ENCODE data around the gene MAST3.

The MAST3 gene

DNA sequence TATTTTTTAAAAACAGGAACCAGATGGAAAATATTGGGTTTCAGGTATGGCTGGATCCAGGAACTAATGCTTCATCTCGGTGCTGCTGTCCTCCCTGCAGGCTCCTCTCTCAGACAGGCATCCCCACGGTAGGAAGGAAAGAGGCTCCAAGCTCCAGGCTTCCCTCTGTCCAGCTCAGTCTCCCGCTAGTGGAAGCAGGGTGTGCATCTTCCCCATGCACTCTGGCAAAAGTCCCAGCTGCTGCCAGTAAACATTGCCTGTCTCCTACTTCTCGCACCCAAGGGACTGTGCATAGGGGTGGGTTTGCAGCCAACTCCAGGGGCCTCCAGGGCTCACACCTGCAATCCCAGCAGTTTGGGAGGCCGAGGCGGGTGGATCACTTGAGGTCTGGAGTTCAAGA lies 40.0 kb upstream of the MAST3 start:
- no peak overlapping the region for H3K4me3 ChIP-seq (ENCODE audit: low read depth, low read length)
- no peak for DNase-seq (ENCODE audit: low read depth)
- TF ChIP-seq MYC (IDR thresholded peaks at IDR 0.05; ENCODE audit: low read depth, low read length) = no peak
- TF ChIP-seq, protein P1, sequence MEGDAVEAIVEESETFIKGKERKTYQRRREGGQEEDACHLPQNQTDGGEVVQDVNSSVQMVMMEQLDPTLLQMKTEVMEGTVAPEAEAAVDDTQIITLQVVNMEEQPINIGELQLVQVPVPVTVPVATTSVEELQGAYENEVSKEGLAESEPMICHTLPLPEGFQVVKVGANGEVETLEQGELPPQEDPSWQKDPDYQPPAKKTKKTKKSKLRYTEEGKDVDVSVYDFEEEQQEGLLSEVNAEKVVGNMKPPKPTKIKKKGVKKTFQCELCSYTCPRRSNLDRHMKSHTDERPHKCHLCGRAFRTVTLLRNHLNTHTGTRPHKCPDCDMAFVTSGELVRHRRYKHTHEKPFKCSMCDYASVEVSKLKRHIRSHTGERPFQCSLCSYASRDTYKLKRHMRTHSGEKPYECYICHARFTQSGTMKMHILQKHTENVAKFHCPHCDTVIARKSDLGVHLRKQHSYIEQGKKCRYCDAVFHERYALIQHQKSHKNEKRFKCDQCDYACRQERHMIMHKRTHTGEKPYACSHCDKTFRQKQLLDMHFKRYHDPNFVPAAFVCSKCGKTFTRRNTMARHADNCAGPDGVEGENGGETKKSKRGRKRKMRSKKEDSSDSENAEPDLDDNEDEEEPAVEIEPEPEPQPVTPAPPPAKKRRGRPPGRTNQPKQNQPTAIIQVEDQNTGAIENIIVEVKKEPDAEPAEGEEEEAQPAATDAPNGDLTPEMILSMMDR (IDR thresholded peaks at IDR 0.05; ENCODE audit: low read depth, low read length) = no peak
- TF ChIP-seq, protein P2, sequence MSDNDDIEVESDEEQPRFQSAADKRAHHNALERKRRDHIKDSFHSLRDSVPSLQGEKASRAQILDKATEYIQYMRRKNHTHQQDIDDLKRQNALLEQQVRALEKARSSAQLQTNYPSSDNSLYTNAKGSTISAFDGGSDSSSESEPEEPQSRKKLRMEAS (IDR thresholded peaks at IDR 0.05; ENCODE audit: low read depth, low read length) = no peak
- TF ChIP-seq POLR2A (IDR thresholded peaks at IDR 0.05; ENCODE audit: extremely low read depth, insufficient read length) = no peak

DNA sequence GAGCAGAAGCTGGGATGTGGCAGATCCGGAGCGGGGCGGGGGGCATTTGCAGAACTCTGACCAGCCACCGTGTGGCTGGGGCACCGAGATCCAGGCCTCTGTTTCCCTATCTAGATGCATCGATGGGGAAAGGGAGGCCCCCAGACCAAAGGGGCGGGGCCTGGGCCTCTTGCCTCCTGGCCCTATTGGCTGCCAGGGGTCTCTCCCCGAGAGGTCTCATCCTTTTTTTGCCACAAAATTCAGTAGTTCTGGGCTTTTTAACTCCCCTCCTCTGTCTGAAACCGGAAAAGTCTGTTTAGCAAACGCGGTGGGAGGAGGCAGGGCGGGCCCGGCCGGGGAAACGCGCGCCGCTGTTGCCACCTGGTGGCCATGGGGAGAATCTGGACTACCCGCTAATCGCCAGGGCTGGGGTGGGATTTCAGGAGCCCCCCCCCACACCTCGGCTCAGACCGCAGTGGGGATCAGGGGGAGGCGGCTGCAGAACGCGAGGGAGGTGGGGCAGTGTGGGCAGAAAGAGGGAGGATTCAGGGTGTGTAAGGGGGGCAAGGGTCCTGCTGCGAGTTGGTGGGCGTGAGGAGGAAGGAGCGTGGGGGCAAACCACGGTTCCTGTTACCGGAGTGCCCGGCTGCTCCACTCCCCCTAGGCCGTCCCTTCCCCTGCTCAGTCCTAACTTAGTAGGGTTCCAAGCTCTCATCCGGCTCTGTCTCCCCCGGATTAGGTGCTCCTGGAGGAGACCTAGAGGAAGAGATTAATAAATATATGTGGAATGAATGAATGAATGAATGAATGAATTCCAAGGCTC lies 39.2 kb upstream of the MAST3 start:
- peak; percentile 85 for DNase-seq (ENCODE audit: low read depth)

DNA sequence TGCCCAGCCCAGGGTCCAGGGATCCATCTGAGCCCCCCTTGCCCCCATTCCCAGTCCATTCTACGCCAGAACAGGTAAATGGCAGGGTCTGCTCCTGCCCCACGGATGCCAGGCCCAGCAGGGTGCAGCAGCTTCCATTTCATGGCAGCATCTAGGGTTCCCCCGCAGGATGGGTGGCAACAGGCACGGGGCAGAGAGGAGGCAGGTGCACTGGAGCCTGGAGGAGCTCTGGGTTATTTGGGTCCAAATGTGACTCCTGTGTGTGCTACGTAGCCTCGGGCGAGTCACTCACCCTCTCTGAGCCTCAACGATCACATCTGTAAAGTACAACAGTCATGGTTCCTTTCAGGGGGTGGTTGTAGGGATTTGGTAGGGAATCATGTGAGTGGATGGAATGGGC lies 38.3 kb upstream of the MAST3 start:
- TF ChIP-seq, protein P2 (IDR thresholded peaks at IDR 0.05; ENCODE audit: low read depth, low read length) = no peak
- no peak for TF ChIP-seq MYC (IDR thresholded peaks at IDR 0.05; ENCODE audit: low read depth, low read length)
- TF ChIP-seq, protein P1 (IDR thresholded peaks at IDR 0.05; ENCODE audit: low read depth, low read length) = no peak
- no peak for DNase-seq (ENCODE audit: low read depth)

More for the DNA sequence above, 39.2 kb upstream of the MAST3 start:
- H3K4me3 ChIP-seq (ENCODE audit: low read depth, low read length) = no peak overlapping the region
- TF ChIP-seq, protein P2 (IDR thresholded peaks at IDR 0.05; ENCODE audit: low read depth, low read length) = no peak; the same call in 1 of the 2 replicates
- TF ChIP-seq, protein P1 (IDR thresholded peaks at IDR 0.05; ENCODE audit: low read depth, low read length) = peak; percentile 72
- TF ChIP-seq MYC (IDR thresholded peaks at IDR 0.05; ENCODE audit: low read depth, low read length) (0 out of 2 replicates have a peak, but pooled peaks have one; percentile 29), POLR2A (IDR thresholded peaks at IDR 0.05; ENCODE audit: extremely low read depth, insufficient read length) (peak; percentile 20)

DNA sequence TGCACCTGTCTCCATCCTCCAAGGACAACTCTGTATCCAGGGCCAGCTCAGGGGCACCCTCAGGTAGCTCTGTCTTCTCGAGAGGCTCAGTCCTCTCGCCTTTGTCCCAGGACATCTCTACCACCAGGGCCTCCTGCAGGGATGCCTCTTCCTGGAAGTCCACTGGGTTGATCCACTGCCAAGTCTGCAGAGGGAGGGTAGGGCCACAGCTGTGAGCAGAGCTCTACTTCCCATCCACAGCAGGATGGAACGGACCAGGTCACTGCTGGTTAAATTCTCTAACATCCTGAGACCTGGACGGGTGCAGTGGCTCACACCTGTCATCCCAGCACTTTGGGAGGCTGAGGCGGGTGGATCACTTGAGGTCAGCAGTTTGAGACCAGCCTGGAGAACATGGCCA lies 37.7 kb upstream of the MAST3 start:
- no peak for DNase-seq (ENCODE audit: low read depth)
- TF ChIP-seq POLR2A (IDR thresholded peaks at IDR 0.05; ENCODE audit: extremely low read depth, insufficient read length) = no peak
- TF ChIP-seq, protein P2 (IDR thresholded peaks at IDR 0.05; ENCODE audit: low read depth, low read length) = no peak
- no peak overlapping the region for H3K4me3 ChIP-seq (ENCODE audit: low read depth, low read length)

More for the DNA sequence above, 38.3 kb upstream of the MAST3 start:
- H3K4me3 ChIP-seq (ENCODE audit: low read depth, low read length) = no peak overlapping the region

DNA sequence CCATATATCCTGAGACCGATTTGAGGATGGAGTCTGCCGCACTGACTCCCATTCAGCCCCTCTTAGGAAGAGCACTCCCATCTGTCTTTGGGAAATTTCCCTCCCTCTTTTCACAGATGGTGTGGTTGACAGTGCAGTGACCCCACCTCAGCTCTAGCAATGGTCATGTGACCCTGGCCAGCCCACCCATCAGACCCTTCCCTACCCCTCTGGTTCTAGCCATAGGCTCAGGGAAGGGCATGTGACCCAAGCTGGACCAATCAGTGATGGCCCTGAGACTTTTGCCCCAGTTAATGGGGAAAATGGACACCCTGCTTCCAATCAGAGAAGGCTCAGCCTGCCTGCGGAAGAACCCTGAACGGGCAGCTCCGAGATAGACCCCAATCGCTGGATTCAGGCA lies 37.1 kb upstream of the MAST3 start:
- TF ChIP-seq POLR2A (IDR thresholded peaks at IDR 0.05; ENCODE audit: extremely low read depth, insufficient read length) (no peak), MYC (IDR thresholded peaks at IDR 0.05; ENCODE audit: low read depth, low read length) (no peak)
- TF ChIP-seq, protein P1 (IDR thresholded peaks at IDR 0.05; ENCODE audit: low read depth, low read length) = no peak
- TF ChIP-seq, protein P2 (IDR thresholded peaks at IDR 0.05; ENCODE audit: low read depth, low read length) = no peak
- H3K4me3 ChIP-seq (ENCODE audit: low read depth, low read length) = no peak overlapping the region
- DNase-seq (ENCODE audit: low read depth) = no peak

DNA sequence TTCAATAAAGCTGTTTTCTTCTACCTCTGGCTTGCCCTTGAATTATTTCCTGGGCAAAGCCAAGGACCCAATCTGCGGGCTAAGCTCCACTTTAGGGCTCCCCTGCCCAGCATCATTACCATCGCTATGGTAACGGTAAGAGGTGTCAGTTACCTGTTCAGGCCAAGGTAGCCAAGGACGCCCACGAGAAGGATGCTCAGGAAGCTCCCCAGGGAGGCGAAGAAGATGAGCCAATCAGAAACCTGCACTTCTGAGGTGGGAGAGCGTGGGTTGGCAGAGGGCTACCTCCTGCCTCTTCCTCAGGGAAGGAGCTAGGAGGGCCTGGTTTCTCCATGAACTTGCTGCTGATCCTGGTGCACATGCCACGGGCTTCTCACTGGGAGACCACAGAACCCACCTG lies 35.5 kb upstream of the MAST3 start:
- TF ChIP-seq, protein P1 (IDR thresholded peaks at IDR 0.05; ENCODE audit: low read depth, low read length) = no peak
- TF ChIP-seq POLR2A (IDR thresholded peaks at IDR 0.05; ENCODE audit: extremely low read depth, insufficient read length) (no peak), MYC (IDR thresholded peaks at IDR 0.05; ENCODE audit: low read depth, low read length) (no peak)
- TF ChIP-seq, protein P2 (IDR thresholded peaks at IDR 0.05; ENCODE audit: low read depth, low read length) = no peak
- no peak for DNase-seq (ENCODE audit: low read depth)
- H3K4me3 ChIP-seq (ENCODE audit: low read depth, low read length) = no peak overlapping the region

Measured in NB4 (cell line).